Fibroblast of gingiva (primary cell): ENCODE data around the gene DNAJC24.
"Not testable (repeated sequence)": the region's sequence is repeated elsewhere in the genome, so short reads cannot be mapped to it uniquely, and the experiment has no call there.

ENCODE experiments used
- DNase-seq: peaks from one replicate; pipeline ENCODE4 v3.0.0-alpha.2; 2011; ENCODE audit warnings: low read depth

Gene DNAJC24, protein sequence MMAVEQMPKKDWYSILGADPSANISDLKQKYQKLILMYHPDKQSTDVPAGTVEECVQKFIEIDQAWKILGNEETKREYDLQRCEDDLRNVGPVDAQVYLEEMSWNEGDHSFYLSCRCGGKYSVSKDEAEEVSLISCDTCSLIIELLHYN

DNA sequence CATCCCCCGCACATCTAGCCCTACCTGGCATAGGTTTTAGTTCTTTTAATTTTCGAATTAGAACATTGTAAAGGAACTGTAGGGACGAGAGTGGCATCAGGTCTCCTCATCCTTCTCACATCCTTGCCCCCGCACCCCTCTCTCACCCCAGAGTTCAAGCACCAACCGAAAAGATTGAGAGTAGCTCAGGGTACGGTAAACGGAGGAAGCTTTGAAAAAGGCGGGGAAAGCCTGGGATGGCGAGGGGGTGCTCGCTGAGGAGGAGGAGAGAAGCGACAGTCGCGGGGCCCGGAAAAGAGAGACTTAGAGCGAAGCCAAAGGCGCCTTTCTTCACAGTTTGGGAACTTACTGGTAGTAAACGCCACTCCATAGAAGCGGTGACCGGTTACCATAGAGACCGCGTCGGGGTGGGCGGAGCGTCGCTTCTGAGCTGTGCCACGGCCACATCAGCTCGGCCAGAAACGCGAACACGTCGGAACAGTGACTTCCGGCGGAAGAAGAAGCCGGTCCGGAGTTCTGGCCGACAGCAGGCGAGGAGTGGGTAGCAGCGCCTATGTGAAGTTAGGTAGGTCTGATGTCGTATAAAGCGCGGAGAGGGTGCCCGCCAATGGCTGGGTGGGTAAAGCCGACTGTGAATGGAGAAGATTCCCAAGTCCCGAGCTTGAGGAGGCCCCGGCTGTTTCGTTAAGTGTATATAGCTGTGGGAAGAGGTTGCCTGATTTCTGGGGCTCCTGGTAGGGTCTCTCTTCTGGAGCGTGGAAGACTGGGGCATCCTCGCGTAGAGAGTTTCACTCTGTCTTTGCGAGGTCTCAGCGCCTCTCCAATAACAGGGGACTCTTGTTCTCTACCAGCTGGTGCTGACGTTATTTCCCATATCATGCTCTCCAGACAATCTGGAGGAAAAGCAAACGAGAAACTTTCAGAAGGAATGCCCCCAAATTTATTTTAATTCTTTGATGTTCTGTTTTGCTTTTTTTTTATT lies at the start of gene DNAJC24, which contains the start of gene DCDC1:
TSS of gene DNAJC24 (plus strand) at position 513 of the 982 bp plus-strand sequence. CDS start 889 bp downstream, outside the sequence.
TSS of gene DCDC1 (minus strand) at position 392 of the 982 bp plus-strand sequence. CDS start 41,459 bp downstream, outside the sequence.
- DNase-seq: peak; percentile 88

DNA sequence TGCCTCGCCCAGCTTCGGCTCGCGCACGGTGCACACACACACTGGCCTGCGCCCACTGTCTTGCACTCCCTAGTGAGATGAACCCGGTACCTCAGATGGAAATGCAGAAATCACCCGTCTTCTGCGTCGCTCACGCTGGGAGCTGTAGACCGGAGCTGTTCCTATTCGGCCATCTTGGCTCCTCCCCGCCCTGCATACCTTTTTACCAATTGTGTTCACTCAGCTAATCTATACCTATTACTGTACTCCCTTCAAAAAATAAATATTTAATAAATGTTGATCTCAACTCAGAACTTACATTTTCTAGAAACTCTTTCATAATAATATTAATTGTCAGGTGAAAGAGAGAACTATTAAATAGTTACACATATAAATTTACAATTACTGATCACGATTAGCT lies 48.2 kb upstream of the DNAJC24 start:
- not testable (repeated sequence) for DNase-seq

DNA sequence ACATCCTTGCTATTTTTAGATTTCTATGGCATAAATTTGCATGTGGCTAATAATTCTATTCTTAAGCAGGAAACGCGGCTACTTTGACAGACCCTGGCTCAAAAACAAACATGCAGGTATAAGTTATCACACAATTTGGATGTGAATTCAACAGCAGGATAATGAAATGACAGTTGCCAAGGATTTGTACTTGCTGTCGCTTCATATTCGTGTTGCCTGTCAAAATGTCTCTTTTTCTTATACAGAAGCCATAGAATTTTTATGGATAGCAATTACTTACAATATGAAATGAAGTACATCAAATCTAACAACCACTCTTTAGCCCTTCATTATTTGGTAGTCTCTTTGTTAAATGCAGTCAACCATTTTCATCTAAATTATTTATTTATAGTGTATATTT lies 46.5 kb upstream of the DNAJC24 start:
- DNase-seq: no peak

DNA sequence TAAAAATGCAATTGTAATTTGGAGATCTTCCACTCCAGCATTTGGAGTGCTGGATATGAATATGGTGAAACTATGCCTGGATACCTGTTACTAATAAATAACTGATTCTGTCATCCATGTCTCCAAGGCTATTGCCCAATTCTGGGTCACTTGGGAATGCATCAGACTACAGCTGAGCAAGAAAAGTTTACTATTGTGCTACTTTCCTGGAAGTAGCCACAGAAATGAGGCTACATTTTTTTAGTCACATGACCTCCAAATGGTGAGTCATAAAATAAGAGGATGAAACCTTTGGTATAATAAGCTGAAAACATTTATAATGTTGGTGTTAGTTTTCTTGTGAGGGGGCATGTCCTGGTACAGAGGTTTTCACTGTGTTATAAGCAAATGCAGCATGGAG lies 44.5 kb upstream of the DNAJC24 start:
- peak; percentile 76 for DNase-seq

DNA sequence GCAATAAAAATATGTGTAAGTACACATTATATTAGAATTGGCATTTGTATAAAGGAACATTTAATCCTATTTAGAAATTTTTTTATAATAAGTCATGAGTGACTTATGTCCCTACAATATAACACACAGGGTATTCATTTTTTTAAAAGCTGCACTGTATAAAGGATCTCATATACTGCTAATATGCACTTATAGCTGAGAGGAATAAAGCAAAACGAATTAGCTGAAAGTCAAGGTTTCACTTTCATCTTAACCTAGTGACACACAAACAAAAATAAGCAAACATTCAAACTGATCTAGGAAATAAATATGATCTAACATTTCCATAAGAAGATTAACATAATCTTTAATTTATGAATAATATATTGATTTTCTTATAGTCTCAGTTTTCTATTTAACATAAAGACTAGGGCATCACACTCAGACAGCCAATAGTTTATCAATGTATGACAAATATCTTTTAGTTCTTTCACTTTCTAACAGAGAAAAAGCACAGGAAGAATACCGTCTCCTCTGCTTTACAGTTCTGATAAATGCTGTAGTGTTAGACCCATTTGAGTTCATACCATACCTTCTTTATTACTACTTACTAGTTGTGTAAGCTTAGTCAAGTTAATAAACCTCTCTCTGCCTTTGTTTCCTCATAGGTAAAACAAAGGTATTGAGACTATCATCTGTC lies 43.1 kb upstream of the DNAJC24 start:
- no peak for DNase-seq

DNA sequence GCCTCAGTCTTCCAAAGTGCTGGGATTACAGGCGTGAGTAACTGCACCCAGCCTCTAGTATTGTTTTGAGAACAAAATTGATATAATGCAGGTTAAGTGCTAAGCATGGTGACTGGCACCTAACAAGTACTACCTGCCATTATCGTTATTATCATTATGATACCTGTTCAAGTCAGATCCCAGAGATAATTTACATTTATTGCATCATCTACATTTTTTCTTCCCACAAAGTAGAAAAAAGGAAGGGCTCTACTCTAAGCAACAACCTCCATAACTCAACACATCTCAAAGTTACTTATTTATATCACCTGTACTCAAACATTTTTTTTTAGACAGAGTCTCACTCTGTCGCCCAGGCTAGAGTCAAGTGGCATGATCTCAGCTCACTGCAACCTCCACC lies 42.2 kb upstream of the DNAJC24 start:
- no peak for DNase-seq

DNA sequence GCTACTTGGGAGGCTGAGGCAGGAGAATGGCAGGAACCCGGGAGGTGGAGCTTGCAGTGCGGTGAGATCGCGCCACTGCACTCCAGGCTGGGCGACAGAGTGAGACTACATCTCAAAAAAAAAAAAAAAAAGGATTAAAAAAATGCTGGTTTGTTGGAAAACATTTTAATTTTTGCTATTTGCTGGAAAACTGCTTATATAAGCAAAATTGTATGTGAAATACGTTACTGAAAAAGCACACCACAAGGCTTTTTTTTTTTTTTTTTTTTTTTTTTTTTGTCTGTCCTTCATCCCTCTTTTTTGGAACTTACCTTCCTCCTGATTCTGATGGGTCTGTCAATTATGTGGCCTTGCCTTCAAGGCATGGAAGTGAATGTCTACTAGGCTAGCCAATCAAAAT lies 41.0 kb upstream of the DNAJC24 start:
- no peak for DNase-seq

DNA sequence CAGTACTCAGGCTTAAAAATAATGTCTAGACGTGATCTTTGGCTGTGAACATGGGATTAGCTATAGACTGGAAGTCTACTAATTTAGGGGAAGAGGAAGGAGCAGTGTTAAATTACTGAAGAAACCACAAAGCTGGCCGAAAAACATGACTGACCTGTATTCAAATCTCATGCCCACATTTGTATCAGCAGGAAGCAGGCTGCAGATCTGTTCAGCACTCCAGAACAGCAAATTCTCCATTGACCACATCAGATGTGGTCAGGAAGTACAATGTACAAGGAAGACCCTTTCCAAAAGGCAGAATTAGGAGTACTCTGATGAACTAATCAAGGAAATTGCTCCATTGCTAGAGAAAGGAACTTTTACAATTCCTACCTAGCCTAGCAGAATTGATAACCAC lies 31.9 kb upstream of the DNAJC24 start:
- DNase-seq: no peak

DNA sequence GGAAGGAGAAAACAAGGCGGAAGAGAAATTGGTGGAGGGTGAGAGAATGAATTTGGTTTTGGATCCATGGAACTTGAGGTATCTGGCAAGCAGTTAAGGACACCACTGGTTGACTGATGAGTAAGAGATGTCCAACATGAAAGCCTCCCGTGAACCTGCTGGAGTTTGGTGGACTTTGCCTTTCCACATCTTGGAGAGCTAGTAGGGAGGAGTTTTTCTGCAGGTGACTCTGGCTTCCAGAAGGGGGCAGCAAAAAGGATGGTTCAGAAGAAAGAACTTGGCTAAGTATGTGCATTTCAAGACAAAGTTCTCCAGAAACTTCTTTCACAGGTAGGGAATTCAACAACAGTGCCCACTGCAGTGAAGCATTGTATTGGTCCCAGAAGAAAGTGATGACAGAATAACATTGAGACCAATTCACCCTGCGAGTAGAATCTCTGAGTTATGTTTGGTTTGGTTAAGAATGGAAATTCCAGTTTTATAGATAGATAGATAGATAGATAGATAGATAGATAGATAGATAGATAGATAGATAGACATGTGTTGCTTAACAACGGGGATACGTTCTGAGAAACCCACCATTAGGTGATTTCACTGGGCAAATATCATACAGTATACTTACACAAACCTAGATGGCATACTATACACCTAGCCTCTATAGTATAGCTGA lies 28.6 kb upstream of the DNAJC24 start:
- DNase-seq: peak; percentile 13

DNA sequence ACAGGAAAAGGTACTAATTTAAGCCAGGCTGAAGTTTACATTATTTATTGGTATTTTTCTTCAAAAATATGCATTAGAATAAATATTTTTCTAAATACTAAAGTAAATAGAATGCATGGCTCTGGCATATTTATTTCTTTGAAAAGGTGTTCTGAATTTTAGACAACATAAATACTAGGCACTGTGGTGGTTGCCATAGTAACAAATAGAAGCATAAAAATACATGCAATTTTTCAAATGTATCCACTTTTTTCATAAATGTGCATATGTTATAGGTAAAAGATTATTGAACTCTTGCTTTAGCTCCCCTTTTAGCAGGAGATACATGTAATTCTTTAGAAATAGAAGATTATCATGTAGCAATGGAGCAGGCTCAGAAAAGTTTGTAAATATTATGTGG lies 18.5 kb upstream of the DNAJC24 start:
- no peak for DNase-seq

DNA sequence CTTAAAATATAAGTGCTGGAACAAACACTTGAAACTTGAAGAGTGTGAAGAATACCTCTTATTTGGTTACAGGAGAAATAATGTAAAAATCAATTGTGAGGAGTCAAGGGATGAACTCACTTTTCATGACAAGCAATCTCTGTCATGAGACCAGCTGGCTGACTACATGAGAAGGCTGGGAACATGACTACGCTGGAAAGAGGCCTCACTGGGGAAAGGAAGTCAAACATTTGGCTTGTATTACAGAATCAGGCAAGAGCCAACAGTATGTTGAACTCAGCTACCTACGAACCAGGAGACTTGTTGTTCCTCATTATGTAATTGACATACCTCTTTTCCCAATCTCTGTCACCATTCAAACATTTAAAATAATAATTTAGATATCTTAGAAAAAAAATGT lies 14.5 kb upstream of the DNAJC24 start:
- DNase-seq: peak; percentile 20

DNA sequence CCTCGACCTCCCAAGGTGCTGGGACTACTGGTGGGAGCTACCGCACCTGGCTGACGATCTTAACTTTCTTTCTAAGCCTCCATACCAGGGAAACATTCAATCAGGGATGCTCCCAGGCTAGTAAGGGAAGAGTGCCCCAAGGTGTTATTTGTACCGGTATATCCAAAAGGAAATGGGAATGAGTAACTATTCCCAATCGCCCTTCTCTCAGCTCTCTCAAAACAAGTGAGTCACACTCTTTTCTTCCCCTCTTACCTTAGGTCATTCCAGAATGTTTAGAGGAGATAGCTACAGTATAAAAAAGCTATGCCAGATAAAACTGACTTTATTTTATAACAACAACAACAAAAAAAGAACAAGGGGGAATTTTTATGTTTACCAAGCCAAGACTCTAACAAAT lies 13.8 kb upstream of the DNAJC24 start:
- DNase-seq: no peak

DNA sequence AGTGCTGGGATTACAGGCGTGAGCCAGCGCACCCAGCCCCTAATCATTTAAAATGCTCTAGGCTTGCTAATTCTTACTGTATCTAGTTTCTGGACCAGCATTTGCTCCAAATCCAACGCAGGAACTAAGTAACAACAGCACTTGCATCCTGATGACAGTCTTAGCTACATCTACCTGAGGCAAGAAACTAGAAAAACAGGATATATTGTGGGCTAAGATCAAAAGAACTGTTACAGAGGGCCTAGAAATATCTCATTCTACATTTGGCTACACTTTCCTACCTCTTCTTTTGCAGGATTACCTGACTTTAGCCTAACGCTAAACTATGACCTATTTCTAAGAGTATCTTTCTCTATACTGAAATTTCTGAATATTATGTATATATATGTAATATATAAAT lies 7.9 kb upstream of the DNAJC24 start:
- no peak for DNase-seq

DNA sequence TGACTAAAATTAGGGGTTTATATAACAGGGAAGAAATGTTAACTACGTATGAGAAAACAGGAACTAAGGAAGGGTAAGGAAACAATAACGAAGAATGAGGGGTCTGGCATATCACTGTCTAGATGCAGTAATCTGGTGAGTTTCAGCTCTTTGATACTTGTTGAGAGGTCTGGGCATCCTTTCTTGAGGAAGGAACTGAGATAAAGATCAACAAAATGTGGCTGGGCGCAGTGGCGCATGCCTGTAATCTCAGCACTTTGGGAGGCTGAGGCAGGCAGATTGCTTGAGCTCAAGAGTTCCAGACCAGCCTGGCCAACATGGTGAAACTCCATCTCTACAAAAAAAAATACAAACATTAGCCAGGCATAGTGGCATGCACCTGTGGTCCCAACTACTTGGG lies 2.9 kb upstream of the DNAJC24 start:
- DNase-seq: no peak

DNA sequence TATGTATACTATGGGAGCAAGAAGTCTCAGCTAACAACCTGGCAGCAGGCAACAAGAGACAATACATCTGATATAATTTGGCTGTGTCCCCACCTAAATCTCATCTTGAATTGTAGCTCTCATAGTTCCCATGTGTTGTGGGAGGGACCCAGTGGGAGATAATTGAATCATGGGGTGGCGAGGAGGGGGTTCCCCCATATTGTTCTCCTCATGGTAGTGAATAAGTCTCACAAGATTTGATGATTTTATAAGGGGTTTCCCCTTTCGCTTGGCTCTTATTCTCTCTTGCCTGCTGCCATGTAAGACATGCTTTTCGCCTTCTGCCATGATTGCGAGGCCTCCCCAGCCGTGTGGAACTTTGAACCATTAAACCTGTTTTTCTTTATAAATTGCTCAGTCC lies 6.2 kb downstream of the DNAJC24 start:
- no peak for DNase-seq

DNA sequence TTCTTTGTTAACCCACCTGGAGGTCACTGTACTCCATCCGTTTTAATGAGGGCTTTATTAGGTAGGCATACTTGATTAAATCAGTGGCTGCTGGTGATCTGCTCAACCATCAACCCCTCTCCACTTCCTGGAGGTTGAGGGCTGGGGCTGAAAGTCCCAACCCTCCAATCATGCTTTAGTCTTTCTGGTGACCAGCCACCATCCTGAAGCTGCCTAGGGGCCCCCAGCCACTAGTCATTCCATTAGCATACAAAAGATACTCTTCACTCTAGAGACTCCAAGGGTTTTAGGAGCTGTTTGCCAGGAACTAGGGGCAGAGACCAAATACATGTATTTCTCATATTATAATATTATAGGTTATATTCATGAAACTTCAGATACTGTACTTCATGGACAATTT lies 13.5 kb downstream of the DNAJC24 start:
- DNase-seq: no peak

DNA sequence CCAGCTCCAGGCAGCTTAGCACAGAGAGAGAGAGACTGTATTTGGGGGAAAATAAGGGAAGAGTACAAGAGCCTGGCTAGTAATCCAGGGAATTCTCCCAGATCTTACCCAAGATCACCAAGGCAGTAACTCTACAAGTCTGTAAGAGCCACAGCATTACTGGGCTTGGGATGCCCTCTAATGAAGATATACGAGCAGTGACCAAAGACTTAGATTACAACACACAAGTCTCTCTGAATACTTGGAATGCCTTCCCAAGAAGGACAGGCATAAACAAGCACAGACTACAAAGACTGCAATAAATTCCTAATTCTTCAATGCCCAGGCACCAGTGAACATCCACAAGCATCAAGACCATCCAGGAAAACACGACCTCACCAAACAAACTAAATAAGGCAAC lies 17.7 kb downstream of the DNAJC24 start:
- peak; percentile 10 for DNase-seq

DNA sequence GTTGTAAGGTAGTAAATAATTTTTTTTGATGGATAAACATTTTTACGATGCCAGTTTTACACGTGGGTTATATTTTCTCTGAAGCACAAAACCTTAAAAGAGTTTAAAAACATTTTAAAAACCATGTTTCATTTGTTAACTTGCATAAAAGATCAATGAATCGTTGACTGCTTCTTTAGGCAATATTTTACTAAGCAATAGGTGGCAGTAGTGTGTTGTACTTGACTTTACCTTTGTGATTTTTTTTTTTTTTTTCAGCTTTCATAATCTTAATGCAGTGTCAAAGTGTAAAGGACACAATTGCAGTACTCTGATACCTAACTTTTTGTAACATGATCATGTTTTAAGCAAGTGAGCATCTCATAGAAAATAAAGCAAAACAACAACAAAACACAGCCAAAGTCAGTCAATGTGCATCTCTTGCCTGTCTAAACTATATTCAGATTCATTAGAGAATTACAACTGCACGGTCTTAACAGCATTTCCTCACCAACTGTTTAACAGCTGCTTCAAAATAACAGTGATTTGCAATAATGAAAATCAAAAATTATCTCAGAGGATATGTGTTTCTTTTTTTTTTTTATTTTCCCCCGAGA lies 27.7 kb downstream of the DNAJC24 start:
- no peak for DNase-seq

DNA sequence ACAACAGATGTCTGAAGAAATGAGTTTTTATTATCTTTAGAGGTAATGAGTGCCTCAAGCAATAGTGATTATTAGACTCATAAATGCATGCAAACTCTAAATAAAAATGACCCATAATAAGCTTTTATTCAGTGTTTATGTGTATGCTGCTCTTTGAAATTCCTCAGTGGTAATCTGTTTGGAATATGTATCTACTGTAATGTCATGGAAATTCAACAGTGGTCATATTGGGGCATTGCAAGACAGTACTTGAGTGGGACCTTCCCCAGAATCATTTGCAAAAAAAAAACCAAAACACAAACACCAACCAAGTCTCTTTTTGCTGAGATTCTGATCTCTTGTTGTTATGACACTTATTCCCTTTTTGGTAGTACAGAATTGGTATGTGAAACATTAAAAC lies 35.0 kb downstream of the DNAJC24 start:
- DNase-seq: no peak

DNA sequence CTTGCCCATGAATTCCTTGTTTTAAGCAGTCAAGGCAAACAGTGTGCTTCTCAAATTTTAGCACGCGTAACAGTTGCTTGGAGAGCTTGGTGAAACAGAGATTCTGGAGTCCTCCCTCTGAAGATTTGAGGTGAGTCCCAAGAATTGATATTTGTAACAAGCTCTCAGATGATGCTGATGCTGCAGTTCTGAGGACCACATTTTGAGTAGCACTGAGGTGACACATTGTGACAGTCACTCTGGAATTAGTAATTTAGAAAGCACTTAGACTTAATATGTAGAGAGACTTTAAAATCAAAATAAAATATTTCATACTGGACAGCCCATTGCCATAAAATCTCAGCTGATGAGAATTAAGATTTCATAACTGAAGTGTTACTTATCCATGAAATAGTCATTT lies 38.5 kb downstream of the DNAJC24 start:
- no peak for DNase-seq

DNA sequence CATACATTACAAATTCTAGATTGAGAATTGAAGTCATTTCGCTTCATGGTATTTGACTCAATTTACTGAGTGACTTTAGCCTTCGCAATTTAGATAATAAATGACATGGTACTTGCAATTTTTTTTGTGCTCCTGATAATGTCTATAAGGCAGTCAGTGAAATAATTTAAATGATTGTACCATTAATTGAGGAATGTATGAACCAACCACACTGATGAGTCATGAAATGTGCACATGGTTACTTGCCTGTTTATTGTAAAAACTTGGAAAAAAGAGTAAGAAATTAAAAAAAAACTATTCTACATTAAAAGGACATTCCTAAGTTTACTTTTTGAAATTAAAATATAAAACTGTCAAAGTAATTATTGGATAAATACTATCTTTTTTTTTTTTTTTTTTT lies 43.3 kb downstream of the DNAJC24 start:
- DNase-seq: peak; percentile 30

DNA sequence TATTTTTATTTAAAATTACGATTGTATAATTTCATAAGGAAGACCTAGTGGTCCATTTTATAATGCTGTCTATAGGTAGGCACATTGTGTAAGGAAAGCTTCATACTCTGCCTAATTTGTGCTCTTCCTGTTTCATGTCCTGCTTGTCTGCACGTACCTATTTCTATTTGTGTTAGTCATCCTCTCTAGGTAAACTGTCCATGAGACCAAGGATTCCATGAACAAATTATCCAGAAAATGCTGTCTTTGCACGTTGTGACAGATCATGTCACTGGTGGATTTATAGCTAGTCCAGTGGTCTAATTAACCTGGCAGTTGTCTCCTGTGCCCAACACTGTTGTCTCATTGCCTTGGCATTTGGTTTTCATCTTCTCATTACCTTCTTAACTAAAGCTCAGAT lies 44.7 kb downstream of the DNAJC24 start:
- DNase-seq: no peak
